Measurements from ENCODE around the gene SORL1. TPM values are rescaled to one million over a fixed set of nuclear protein-coding genes. Genes with fewer than 3 reads are reported as not detected.

SORL1 gene
- total and polyA plus RNA-seq, 2 of the 8 experiments (the other 6 are each of a cell fraction or from before 2014, with no cell fraction given), result 38.1 to 65.5 TPM

DNA sequence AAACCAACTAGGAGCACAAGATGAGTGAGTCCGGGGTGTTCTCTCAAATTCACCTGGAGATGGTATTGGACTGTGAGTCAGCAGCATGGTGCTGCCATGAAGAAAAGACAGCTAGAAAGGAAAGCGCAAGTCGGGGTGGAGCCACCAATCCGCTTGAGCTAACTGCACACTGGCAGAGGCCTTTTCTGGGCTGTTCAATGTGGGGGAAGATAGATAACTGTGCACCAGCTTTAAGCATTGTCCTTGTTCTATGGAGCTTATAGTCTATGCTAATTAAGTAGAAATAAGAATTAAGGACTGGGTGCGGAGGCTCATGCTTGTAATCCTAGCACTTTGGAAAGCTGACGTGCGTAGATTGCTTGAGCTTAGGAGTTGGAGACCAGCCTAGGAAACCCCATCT lies 22.6 kb downstream of the SORL1 start:
- Histone ChIP-seq H2BK12ac (ENCODE audit: low read depth, low read length) (no peak overlapping the region), H3K27ac (ENCODE audit: low read depth, low read length) (no peak overlapping the region), H3K27me3 (replicated peaks in 1 of 4; ENCODE audit: control insufficient read depth in 3 of 4, extremely low read depth in 1 of 4, insufficient read depth in 3 of 4, low read length in 3 of 4) (no peaks in the 10 kb centered on the region), H2BK20ac (ENCODE audit: low read length) (no peak overlapping the region), H3K4me2 (ENCODE audit: insufficient read depth in 1 of 2, low read depth in 2 of 2, low read length in 2 of 2) (no peak overlapping the region), H3K4me1 (replicated peaks in 1 of 4; ENCODE audit: control insufficient read depth in 3 of 4, insufficient read depth in 4 of 4, low read length in 3 of 4) (peaks cover 14 to 25% (median 16%) of the 10 kb centered on the region in 4 experiments), H3K18ac (ENCODE audit: extremely low read depth, low read length) (no peak overlapping the region), H2BK5ac (ENCODE audit: low read depth, low read length) (no peak overlapping the region), H3K56ac (replicated peaks; ENCODE audit: insufficient read length, low read depth, low read length) (no peak overlapping the region), H2AK5ac (ENCODE audit: low read depth, low read length) (no peak overlapping the region), H3K4me3 (ENCODE audit: extremely low read depth in 1 of 4, insufficient read depth in 2 of 4, low read depth in 3 of 4, low read length in 4 of 4) (no peak overlapping the region), H4K8ac (ENCODE audit: extremely low read depth, insufficient read depth, low read length) (no peak overlapping the region), H4K91ac (replicated peaks; ENCODE audit: insufficient read length, low read length) (no peak overlapping the region), H3K9ac (replicated peaks in 1 of 4; ENCODE audit: extremely low read depth in 1 of 4, low read depth in 3 of 4, low read length in 3 of 4) (no peak overlapping the region), H3K23ac (ENCODE audit: insufficient read length) (no peak overlapping the region), H4K5ac (ENCODE audit: insufficient read length, low read depth, low read length) (no peak overlapping the region), H2BK15ac (ENCODE audit: low read length) (no peak overlapping the region), H4K20me1 (replicated peaks in 1 of 2; ENCODE audit: control insufficient read depth in 1 of 2, insufficient read depth in 2 of 2, low read length in 2 of 2) (peaks cover 0 to 4% of the 10 kb centered on the region in 2 experiments), H3K9me3 (ENCODE audit: insufficient read depth in 2 of 2, low read depth in 1 of 2, low read length in 1 of 2) (no peaks in the 10 kb centered on the region), H2AFZ (ENCODE audit: low read length) (no peak overlapping the region), H3K79me1 (ENCODE audit: low read depth, low read length) (peaks cover 9% of the 10 kb centered on the region), H2BK120ac (replicated peaks; ENCODE audit: low read depth, low read length) (no peak overlapping the region), H3K14ac (ENCODE audit: insufficient read length) (no peak overlapping the region), H3K79me2 (ENCODE audit: control insufficient read depth in 1 of 2, insufficient read depth in 2 of 2, low read length in 2 of 2) (peaks cover 3 to 41% of the 10 kb centered on the region in 2 experiments; a peak in 3 of 4 replicates), H3K36me3 (ENCODE audit: control insufficient read depth in 2 of 4, insufficient read depth in 4 of 4, low read length in 3 of 4) (peaks cover 4 to 16% (median 11%) of the 10 kb centered on the region in 4 experiments), H3K23me2 (ENCODE audit: low read depth, low read length) (peaks cover 7% of the 10 kb centered on the region), H3K4ac (replicated peaks; ENCODE audit: insufficient read length, low read depth, low read length) (no peak overlapping the region)
- POLR2A ChIA-PET (ENCODE audit: partially characterized antibody), result interaction anchor here (1.3 to 1.4 kb wide), 3 partner anchors 9 to 21 kb away, joined by 3 to 4 read pairs (median 3); no protein-coding TSS in a partner anchor
- 93% methylated on average over 7 of the region's 7 CpGs; no CpG with 5 or more reads in 1 of the 2 experiments for WGBS, 2 experiments (ENCODE audit: extremely low coverage in 1 of 2, insufficient coverage in 1 of 2, insufficient read length in 1 of 2, insufficient replicate concordance in 2 of 2, low coverage in 1 of 2, low lambda C conversion rate in 2 of 2, missing lambda C conversion rate in 1 of 2)
- DNase-seq (ENCODE audit: low read depth in 1 of 2, low spot score in 2 of 2) (no peak), FAIRE-seq (no peak)
- CTCF ChIA-PET (ENCODE audit: partially characterized antibody), result interaction anchor here (0.7 to 1.8 kb wide), 6 partner anchors 13 to 155 kb away, joined by 3 to 5 read pairs (median 4); partner anchors contain the start of gene SORL1-AS1
- TF ChIP-seq TAF1 (IDR thresholded peaks at IDR 0.05; ENCODE audit: low read depth, low read length) (no peak), TEAD4 (IDR thresholded peaks at IDR 0.05; ENCODE audit: low read depth, low read length) (no peak), POLR2A (IDR thresholded peaks at IDR 0.05; ENCODE audit: control extremely low read depth in 1 of 2, low read depth in 2 of 2, low read length in 2 of 2) (no peak), EP300 (IDR thresholded peaks at IDR 0.05; ENCODE audit: borderline replicate concordance in 1 of 2, low read depth in 2 of 2, low read length in 2 of 2) (no peak), JUN (IDR thresholded peaks at IDR 0.05; ENCODE audit: low read depth, low read length) (no peak), CBX5 (IDR thresholded peaks at IDR 0.05; ENCODE audit: low read depth, low read length) (no peak), CREB1 (IDR thresholded peaks at IDR 0.05) (no peak), JUND (IDR thresholded peaks at IDR 0.05; ENCODE audit: low read length) (no peak), RXRA (IDR thresholded peaks at IDR 0.05; ENCODE audit: insufficient read depth, low read depth, low read length) (no peak), EGR1 (IDR thresholded peaks at IDR 0.05; ENCODE audit: borderline replicate concordance, low read depth, low read length) (no peak), TCF12 (IDR thresholded peaks at IDR 0.05; ENCODE audit: low read depth, low read length) (no peak), SRF (IDR thresholded peaks at IDR 0.05; ENCODE audit: low read depth, low read length) (no peak)
- TF ChIP-seq, protein P1, sequence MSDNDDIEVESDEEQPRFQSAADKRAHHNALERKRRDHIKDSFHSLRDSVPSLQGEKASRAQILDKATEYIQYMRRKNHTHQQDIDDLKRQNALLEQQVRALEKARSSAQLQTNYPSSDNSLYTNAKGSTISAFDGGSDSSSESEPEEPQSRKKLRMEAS (IDR thresholded peaks at IDR 0.05), result no peak

All from H1 (cell line).